ENCODE data around the gene BTBD6. TPM values are rescaled to one million over a fixed set of nuclear protein-coding genes. Genes with fewer than 3 reads are reported as not detected.
"Not testable (repeated sequence)": the region's sequence is repeated elsewhere in the genome, so short reads cannot be mapped to it uniquely, and the experiment has no call there.

BTBD6 gene
- total RNA-seq, 1 donor from 2014 or later: 50.6 TPM

- peaks cover 4 to 8% (median 6%) of the 10 kb centered on the region in 3 donors for H3K36me3 ChIP-seq (ENCODE audit: control insufficient read depth in 3 of 3, insufficient read depth in 3 of 3, low read length in 3 of 3)
- H3K27me3 ChIP-seq (ENCODE audit: control insufficient read depth in 3 of 3, insufficient read depth in 3 of 3, low read length in 3 of 3): no peaks in the 10 kb centered on the region
- peak overlapping the region; percentile 58 for H3K27ac ChIP-seq (ENCODE audit: low read depth, low read length)
- no peaks in the 10 kb centered on the region for H3K9me3 ChIP-seq (ENCODE audit: control insufficient read depth in 3 of 3, low read length in 3 of 3)
- peaks cover 18 to 28% (median 26%) of the 10 kb centered on the region in 3 donors for H3K4me1 ChIP-seq (ENCODE audit: control insufficient read depth in 3 of 3, insufficient read depth in 3 of 3, low read length in 3 of 3)
- peak overlapping the region in 1 of 3 donors; percentile 13 for H3K4me3 ChIP-seq (ENCODE audit: low read length in 3 of 3)
- peak overlapping the region; percentile 32 to 75 (median 57) for H3K9ac ChIP-seq (ENCODE audit: low read depth in 1 of 3, low read length in 3 of 3)
Observed at GRCh38 chr14:105275267-105275946, 27.1 kb downstream of the BTBD6 start.

- peaks cover 22 to 43% (median 38%) of the 10 kb centered on the region in 3 donors for H3K4me1 ChIP-seq (ENCODE audit: control insufficient read depth in 3 of 3, insufficient read depth in 3 of 3, low read length in 3 of 3)
- peak overlapping the region in 2 of 3 donors; percentile 40 to 51 for H3K9ac ChIP-seq (ENCODE audit: low read depth in 1 of 3, low read length in 3 of 3)
- not testable (repeated sequence) for H3K9me3 ChIP-seq (ENCODE audit: control insufficient read depth in 3 of 3, low read length in 3 of 3); H3K27ac ChIP-seq (ENCODE audit: low read depth, low read length); H3K4me3 ChIP-seq (ENCODE audit: low read length in 3 of 3); H3K36me3 ChIP-seq (ENCODE audit: control insufficient read depth in 3 of 3, insufficient read depth in 3 of 3, low read length in 3 of 3); H3K27me3 ChIP-seq (ENCODE audit: control insufficient read depth in 3 of 3, insufficient read depth in 3 of 3, low read length in 3 of 3)
Observed at GRCh38 chr14:105277448-105277847, 29.1 kb downstream of the BTBD6 start.

GRCh38 chr14:105279642-105280361 is 31.5 kb downstream of the BTBD6 start:
- H3K9me3 ChIP-seq (ENCODE audit: control insufficient read depth in 3 of 3, low read length in 3 of 3): no peaks in the 10 kb centered on the region
- no peak overlapping the region for H3K4me3 ChIP-seq (ENCODE audit: low read length in 3 of 3)
- H3K4me1 ChIP-seq (ENCODE audit: control insufficient read depth in 3 of 3, insufficient read depth in 3 of 3, low read length in 3 of 3): peaks cover 19 to 42% (median 37%) of the 10 kb centered on the region in 3 donors
- no peak overlapping the region for H3K9ac ChIP-seq (ENCODE audit: low read depth in 1 of 3, low read length in 3 of 3)
- H3K36me3 ChIP-seq (ENCODE audit: control insufficient read depth in 3 of 3, insufficient read depth in 3 of 3, low read length in 3 of 3): peaks cover 0 to 8% (median 4%) of the 10 kb centered on the region in 3 donors
- no peak overlapping the region for H3K27ac ChIP-seq (ENCODE audit: low read depth, low read length)
- H3K27me3 ChIP-seq (ENCODE audit: control insufficient read depth in 3 of 3, insufficient read depth in 3 of 3, low read length in 3 of 3): no peaks in the 10 kb centered on the region

- Histone ChIP-seq H3K9ac (ENCODE audit: low read depth in 1 of 3, low read length in 3 of 3) (no peak overlapping the region), H3K27me3 (ENCODE audit: control insufficient read depth in 3 of 3, insufficient read depth in 3 of 3, low read length in 3 of 3) (no peaks in the 10 kb centered on the region), H3K36me3 (ENCODE audit: control insufficient read depth in 3 of 3, insufficient read depth in 3 of 3, low read length in 3 of 3) (peaks cover 0 to 8% (median 7%) of the 10 kb centered on the region in 3 donors), H3K4me1 (ENCODE audit: control insufficient read depth in 3 of 3, insufficient read depth in 3 of 3, low read length in 3 of 3) (peaks cover 12 to 39% (median 30%) of the 10 kb centered on the region in 3 donors), H3K27ac (ENCODE audit: low read depth, low read length) (no peak overlapping the region), H3K9me3 (ENCODE audit: control insufficient read depth in 3 of 3, low read length in 3 of 3) (no peaks in the 10 kb centered on the region), H3K4me3 (ENCODE audit: low read length in 3 of 3) (no peak overlapping the region)
Observed at GRCh38 chr14:105280525-105280924, 32.2 kb downstream of the BTBD6 start.

GRCh38 chr14:105281371-105282097 is 33.2 kb downstream of the BTBD6 start:
- H3K9ac ChIP-seq (ENCODE audit: low read depth in 1 of 3, low read length in 3 of 3): peak overlapping the region in 1 of 3 donors; percentile 50
- no peak overlapping the region for H3K27ac ChIP-seq (ENCODE audit: low read depth, low read length)
- no peaks in the 10 kb centered on the region for H3K9me3 ChIP-seq (ENCODE audit: control insufficient read depth in 3 of 3, low read length in 3 of 3)
- H3K4me3 ChIP-seq (ENCODE audit: low read length in 3 of 3): no peak overlapping the region
- peaks cover 6 to 11% (median 7%) of the 10 kb centered on the region in 3 donors for H3K36me3 ChIP-seq (ENCODE audit: control insufficient read depth in 3 of 3, insufficient read depth in 3 of 3, low read length in 3 of 3)
- H3K27me3 ChIP-seq (ENCODE audit: control insufficient read depth in 3 of 3, insufficient read depth in 3 of 3, low read length in 3 of 3): no peaks in the 10 kb centered on the region
- peaks cover 10 to 39% (median 28%) of the 10 kb centered on the region in 3 donors for H3K4me1 ChIP-seq (ENCODE audit: control insufficient read depth in 3 of 3, insufficient read depth in 3 of 3, low read length in 3 of 3)

- Histone ChIP-seq H3K4me1 (ENCODE audit: control insufficient read depth in 3 of 3, insufficient read depth in 3 of 3, low read length in 3 of 3) (peaks cover 15 to 46% (median 30%) of the 10 kb centered on the region in 3 donors), H3K27ac (ENCODE audit: low read depth, low read length) (no peak overlapping the region), H3K36me3 (ENCODE audit: control insufficient read depth in 3 of 3, insufficient read depth in 3 of 3, low read length in 3 of 3) (peaks cover 6 to 11% (median 7%) of the 10 kb centered on the region in 3 donors), H3K27me3 (ENCODE audit: control insufficient read depth in 3 of 3, insufficient read depth in 3 of 3, low read length in 3 of 3) (no peaks in the 10 kb centered on the region), H3K9me3 (ENCODE audit: control insufficient read depth in 3 of 3, low read length in 3 of 3) (no peaks in the 10 kb centered on the region), H3K9ac (ENCODE audit: low read depth in 1 of 3, low read length in 3 of 3) (no peak overlapping the region), H3K4me3 (ENCODE audit: low read length in 3 of 3) (no peak overlapping the region)
Observed at GRCh38 chr14:105282098-105282725, 33.9 kb downstream of the BTBD6 start.

- Histone ChIP-seq H3K36me3 (ENCODE audit: control insufficient read depth in 3 of 3, insufficient read depth in 3 of 3, low read length in 3 of 3) (peaks cover 6 to 11% (median 7%) of the 10 kb centered on the region in 3 donors), H3K4me3 (ENCODE audit: low read length in 3 of 3) (no peak overlapping the region), H3K27ac (ENCODE audit: low read depth, low read length) (no peak overlapping the region), H3K4me1 (ENCODE audit: control insufficient read depth in 3 of 3, insufficient read depth in 3 of 3, low read length in 3 of 3) (peaks cover 10 to 42% (median 23%) of the 10 kb centered on the region in 3 donors), H3K9ac (ENCODE audit: low read depth in 1 of 3, low read length in 3 of 3) (no peak overlapping the region), H3K9me3 (ENCODE audit: control insufficient read depth in 3 of 3, low read length in 3 of 3) (no peaks in the 10 kb centered on the region), H3K27me3 (ENCODE audit: control insufficient read depth in 3 of 3, insufficient read depth in 3 of 3, low read length in 3 of 3) (no peaks in the 10 kb centered on the region)
Observed at GRCh38 chr14:105283028-105283427, 34.7 kb downstream of the BTBD6 start.

- H3K4me3 ChIP-seq (ENCODE audit: low read length in 3 of 3): no peak overlapping the region
- H3K9me3 ChIP-seq (ENCODE audit: control insufficient read depth in 3 of 3, low read length in 3 of 3): no peaks in the 10 kb centered on the region
- H3K27ac ChIP-seq (ENCODE audit: low read depth, low read length): no peak overlapping the region
- peaks cover 6 to 11% (median 7%) of the 10 kb centered on the region in 3 donors for H3K36me3 ChIP-seq (ENCODE audit: control insufficient read depth in 3 of 3, insufficient read depth in 3 of 3, low read length in 3 of 3)
- H3K9ac ChIP-seq (ENCODE audit: low read depth in 1 of 3, low read length in 3 of 3): no peak overlapping the region
- H3K27me3 ChIP-seq (ENCODE audit: control insufficient read depth in 3 of 3, insufficient read depth in 3 of 3, low read length in 3 of 3): no peaks in the 10 kb centered on the region
- peaks cover 10 to 39% (median 21%) of the 10 kb centered on the region in 3 donors for H3K4me1 ChIP-seq (ENCODE audit: control insufficient read depth in 3 of 3, insufficient read depth in 3 of 3, low read length in 3 of 3)
Observed at GRCh38 chr14:105283899-105284298, 35.6 kb downstream of the BTBD6 start.

GRCh38 chr14:105285174-105285573 is 36.8 kb downstream of the BTBD6 start:
- Histone ChIP-seq H3K9ac (ENCODE audit: low read depth in 1 of 3, low read length in 3 of 3) (no peak overlapping the region), H3K27me3 (ENCODE audit: control insufficient read depth in 3 of 3, insufficient read depth in 3 of 3, low read length in 3 of 3) (no peaks in the 10 kb centered on the region), H3K36me3 (ENCODE audit: control insufficient read depth in 3 of 3, insufficient read depth in 3 of 3, low read length in 3 of 3) (peaks cover 6 to 11% (median 7%) of the 10 kb centered on the region in 3 donors), H3K9me3 (ENCODE audit: control insufficient read depth in 3 of 3, low read length in 3 of 3) (no peaks in the 10 kb centered on the region), H3K27ac (ENCODE audit: low read depth, low read length) (no peak overlapping the region), H3K4me1 (ENCODE audit: control insufficient read depth in 3 of 3, insufficient read depth in 3 of 3, low read length in 3 of 3) (peaks cover 10 to 38% (median 19%) of the 10 kb centered on the region in 3 donors), H3K4me3 (ENCODE audit: low read length in 3 of 3) (no peak overlapping the region)
